Astrocyte (in vitro differentiated cells and primary cell): ENCODE data around the gene ROBO3. TPM values are rescaled to one million over a fixed set of nuclear protein-coding genes. Genes with fewer than 3 reads are reported as not detected.

ENCODE experiments used
- DNase-seq: peaks from one replicate; pipeline ENCODE4 v3.0.0-alpha.2; 2010; ENCODE audit warnings: low read depth
- FAIRE-seq: peaks from 2 replicates; lab custom pipeline; 2011; peaks lifted over from hg19 to GRCh38; lab: Jason Lieb, UNC
- H2AFZ ChIP-seq: 2 replicates; pipeline ENCODE4 v1.6.0; 2012; ENCODE audit warnings: low read depth, low read length, inconsistent platforms
- H3K27ac ChIP-seq: 2 replicates; pipeline ENCODE4 v1.5.1; 2011; ENCODE audit warnings: low read depth, low read length, inconsistent platforms
- H3K27me3 ChIP-seq: 2 replicates; pipeline ENCODE4 v1.6.0; 2011; ENCODE audit warnings: low read length, inconsistent platforms; ENCODE audit not compliant: insufficient read depth
- H3K36me3 ChIP-seq: 2 replicates; pipeline ENCODE4 v1.5.1; 2011; ENCODE audit warnings: low read length, inconsistent platforms; ENCODE audit not compliant: insufficient read depth
- H3K4me1 ChIP-seq: 2 replicates; pipeline ENCODE4 v1.5.1; 2011; ENCODE audit warnings: low read length, inconsistent platforms; ENCODE audit not compliant: insufficient read depth
- H3K4me2 ChIP-seq: 2 replicates; pipeline ENCODE4 v1.6.0; 2012; ENCODE audit warnings: low read length, inconsistent platforms
- H3K4me3 ChIP-seq: 2 replicates; pipeline ENCODE4 v1.5.1; 2011; ENCODE audit warnings: low read depth, mild to moderate bottlenecking, low read length, inconsistent platforms; ENCODE audit not compliant: insufficient read depth
- H3K79me2 ChIP-seq: 2 replicates; pipeline ENCODE4 v1.6.0; 2012; ENCODE audit warnings: mild to moderate bottlenecking, low read length, inconsistent platforms; ENCODE audit not compliant: insufficient read depth
- H3K9ac ChIP-seq: 2 replicates; pipeline ENCODE4 v1.6.0; 2012; ENCODE audit warnings: mild to moderate bottlenecking, low read length, inconsistent platforms
- H3K9me3 ChIP-seq: 2 replicates; pipeline ENCODE4 v1.5.1; 2012; ENCODE audit warnings: low read depth, mild to moderate bottlenecking, low read length, inconsistent platforms; ENCODE audit not compliant: insufficient read depth
- H4K20me1 ChIP-seq: 2 replicates; pipeline ENCODE4 v1.6.0; 2012; ENCODE audit warnings: low read length, inconsistent platforms; ENCODE audit not compliant: insufficient read depth
- H3K27ac Mint-ChIP-seq: one replicate; pipeline ENCODE4 v1.8.0; 2021; ENCODE audit warnings: mild to moderate bottlenecking, mixed read lengths; ENCODE audit not compliant: unreplicated experiment
- H3K27me3 Mint-ChIP-seq: one replicate; pipeline ENCODE4 v1.8.0; 2021; ENCODE audit warnings: low read depth, mixed read lengths; ENCODE audit not compliant: unreplicated experiment
- H3K36me3 Mint-ChIP-seq: one replicate; pipeline ENCODE4 v1.8.0; 2021; ENCODE audit warnings: low read depth, mixed read lengths; ENCODE audit not compliant: unreplicated experiment
- H3K4me1 Mint-ChIP-seq: one replicate; pipeline ENCODE4 v1.8.0; 2021; ENCODE audit warnings: low read depth, mixed read lengths; ENCODE audit not compliant: unreplicated experiment
- H3K4me3 Mint-ChIP-seq: one replicate; pipeline ENCODE4 v1.8.0; 2021; ENCODE audit warnings: mild to moderate bottlenecking, moderate library complexity, mixed read lengths; ENCODE audit not compliant: unreplicated experiment
- H3K9me3 Mint-ChIP-seq: one replicate; pipeline ENCODE4 v1.8.0; 2021; ENCODE audit warnings: mild to moderate bottlenecking, mixed read lengths; ENCODE audit not compliant: unreplicated experiment
- EZH2 ChIP-seq: IDR thresholded peaks from 2 replicates; pipeline ENCODE4 v1.6.1; 2012; ENCODE audit warnings: mild to moderate bottlenecking, low read length, inconsistent platforms; ENCODE audit not compliant: insufficient read depth
- total RNA-seq: library from RNA; stranded (reverse); gene quantifications from 2 replicates; pipeline ENCODE4 v1.2.1, GENCODE V29; 2021
- TF ChIP-seq, protein P1 (sequence below): IDR thresholded peaks from 2 replicates; pipeline ENCODE4 v1.5.1; 2011; ENCODE audit warnings: low read depth, mild to moderate bottlenecking, inconsistent platforms, low read length, moderate library complexity; ENCODE audit not compliant: insufficient read depth

ROBO3 gene
- total RNA-seq, 1 donor from 2014 or later = 12.9 TPM

DNA sequence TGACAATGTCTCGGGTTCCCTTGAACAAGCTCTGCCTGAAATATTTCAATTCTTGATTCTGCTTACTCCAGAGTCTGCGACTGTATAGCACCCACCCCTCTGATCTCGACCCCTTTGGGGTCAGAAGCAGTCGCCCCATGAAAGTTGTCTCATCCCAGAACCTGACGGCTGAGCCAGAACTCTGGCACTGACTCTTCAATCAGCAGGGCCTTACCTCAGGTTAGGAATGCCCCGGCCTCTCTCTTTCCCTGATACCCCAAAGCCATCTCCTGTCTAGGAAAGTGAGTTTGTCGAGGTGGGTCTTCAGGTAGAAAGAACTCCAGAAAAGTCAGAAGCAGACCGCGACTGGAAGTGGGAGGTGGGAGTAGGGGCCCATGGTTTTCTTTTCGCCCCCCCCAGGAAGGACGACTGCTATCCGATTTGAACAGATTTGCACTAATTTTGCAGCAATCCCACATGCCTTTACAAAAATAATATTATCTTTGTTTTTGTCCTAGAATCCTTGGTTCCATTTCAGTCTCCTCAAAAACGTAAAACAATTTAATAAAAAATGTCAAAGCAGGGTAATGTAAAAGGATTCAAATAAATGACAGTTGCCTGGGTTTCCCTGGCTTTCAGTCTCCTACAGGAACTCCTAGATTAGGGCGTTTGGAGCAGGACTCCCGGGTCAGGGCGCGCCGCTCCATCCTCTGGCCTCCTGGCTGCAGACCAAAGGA lies 898 bp upstream of the ROBO3 start:
- Histone ChIP-seq H3K27me3 (peaks cover 90% of the 10 kb centered on the region), H4K20me1 (peaks cover 7% of the 10 kb centered on the region), H3K4me2 (no peak overlapping the region), H3K4me1 (peaks cover 11% of the 10 kb centered on the region), H3K9ac (no peak overlapping the region), H3K79me2 (no peaks in the 10 kb centered on the region), H3K4me3 (no peak overlapping the region), H3K36me3 (no peaks in the 10 kb centered on the region), H3K9me3 (no peaks in the 10 kb centered on the region), H2AFZ (no peak overlapping the region), H3K27ac (no peak overlapping the region)
- Mint-ChIP-seq H3K27ac (no peak overlapping the region), H3K36me3 (peaks cover 1% of the 10 kb centered on the region), H3K27me3 (peaks cover 89% of the 10 kb centered on the region), H3K9me3 (peaks cover 2% of the 10 kb centered on the region), H3K4me1 (peaks cover 6% of the 10 kb centered on the region), H3K4me3 (no peak overlapping the region)
- DNase-seq (no peak), FAIRE-seq (no peak)
- TF ChIP-seq, protein P1, sequence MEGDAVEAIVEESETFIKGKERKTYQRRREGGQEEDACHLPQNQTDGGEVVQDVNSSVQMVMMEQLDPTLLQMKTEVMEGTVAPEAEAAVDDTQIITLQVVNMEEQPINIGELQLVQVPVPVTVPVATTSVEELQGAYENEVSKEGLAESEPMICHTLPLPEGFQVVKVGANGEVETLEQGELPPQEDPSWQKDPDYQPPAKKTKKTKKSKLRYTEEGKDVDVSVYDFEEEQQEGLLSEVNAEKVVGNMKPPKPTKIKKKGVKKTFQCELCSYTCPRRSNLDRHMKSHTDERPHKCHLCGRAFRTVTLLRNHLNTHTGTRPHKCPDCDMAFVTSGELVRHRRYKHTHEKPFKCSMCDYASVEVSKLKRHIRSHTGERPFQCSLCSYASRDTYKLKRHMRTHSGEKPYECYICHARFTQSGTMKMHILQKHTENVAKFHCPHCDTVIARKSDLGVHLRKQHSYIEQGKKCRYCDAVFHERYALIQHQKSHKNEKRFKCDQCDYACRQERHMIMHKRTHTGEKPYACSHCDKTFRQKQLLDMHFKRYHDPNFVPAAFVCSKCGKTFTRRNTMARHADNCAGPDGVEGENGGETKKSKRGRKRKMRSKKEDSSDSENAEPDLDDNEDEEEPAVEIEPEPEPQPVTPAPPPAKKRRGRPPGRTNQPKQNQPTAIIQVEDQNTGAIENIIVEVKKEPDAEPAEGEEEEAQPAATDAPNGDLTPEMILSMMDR = no peak
- no peak for TF ChIP-seq EZH2

DNA sequence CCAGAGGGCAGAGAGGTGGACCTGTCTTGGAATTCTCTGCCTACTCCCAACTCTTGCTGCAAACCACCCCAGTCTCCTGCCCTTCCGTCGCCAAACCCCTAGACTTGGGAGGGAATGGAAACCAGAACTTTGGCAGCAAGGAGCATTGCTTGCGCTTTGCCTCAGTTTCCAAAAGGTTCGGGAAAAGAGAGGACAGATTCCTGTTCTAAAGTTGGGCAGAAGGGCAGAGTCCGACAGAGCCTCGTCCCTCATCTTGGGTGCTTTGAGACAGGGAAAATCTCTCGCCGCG lies 396 bp upstream of the ROBO3 start:
- Mint-ChIP-seq H3K36me3 (peaks cover 1% of the 10 kb centered on the region), H3K9me3 (peaks cover 2% of the 10 kb centered on the region), H3K4me1 (peaks cover 6% of the 10 kb centered on the region), H3K4me3 (no peak overlapping the region), H3K27me3 (peaks cover 91% of the 10 kb centered on the region), H3K27ac (no peak overlapping the region)
- peak overlapping the region; percentile 72 for H3K4me2 ChIP-seq
- DNase-seq (no peak), FAIRE-seq (no peak)
- no peak overlapping the region for H2AFZ ChIP-seq
- H3K9me3 ChIP-seq = peaks cover 1% of the 10 kb centered on the region
- peaks cover 7% of the 10 kb centered on the region for H4K20me1 ChIP-seq
- no peak overlapping the region for H3K27ac ChIP-seq
- peaks cover 92% of the 10 kb centered on the region for H3K27me3 ChIP-seq
- H3K36me3 ChIP-seq = no peaks in the 10 kb centered on the region
- H3K4me1 ChIP-seq = peaks cover 11% of the 10 kb centered on the region
- H3K4me3 ChIP-seq = no peak overlapping the region
- TF ChIP-seq EZH2 = no peak
- TF ChIP-seq, protein P1 = no peak
- no peak overlapping the region for H3K9ac ChIP-seq
- no peaks in the 10 kb centered on the region for H3K79me2 ChIP-seq
